HG03139 (cell line): Measurements from ENCODE around the gene CDK18.

Experiments used
- ATAC-seq: cut with Tn5 transposase; IDR thresholded peaks from one replicate; pipeline ENCODE4 v1.9.1; 2021; ENCODE audit not compliant: unreplicated experiment

The CDK18 gene

DNA sequence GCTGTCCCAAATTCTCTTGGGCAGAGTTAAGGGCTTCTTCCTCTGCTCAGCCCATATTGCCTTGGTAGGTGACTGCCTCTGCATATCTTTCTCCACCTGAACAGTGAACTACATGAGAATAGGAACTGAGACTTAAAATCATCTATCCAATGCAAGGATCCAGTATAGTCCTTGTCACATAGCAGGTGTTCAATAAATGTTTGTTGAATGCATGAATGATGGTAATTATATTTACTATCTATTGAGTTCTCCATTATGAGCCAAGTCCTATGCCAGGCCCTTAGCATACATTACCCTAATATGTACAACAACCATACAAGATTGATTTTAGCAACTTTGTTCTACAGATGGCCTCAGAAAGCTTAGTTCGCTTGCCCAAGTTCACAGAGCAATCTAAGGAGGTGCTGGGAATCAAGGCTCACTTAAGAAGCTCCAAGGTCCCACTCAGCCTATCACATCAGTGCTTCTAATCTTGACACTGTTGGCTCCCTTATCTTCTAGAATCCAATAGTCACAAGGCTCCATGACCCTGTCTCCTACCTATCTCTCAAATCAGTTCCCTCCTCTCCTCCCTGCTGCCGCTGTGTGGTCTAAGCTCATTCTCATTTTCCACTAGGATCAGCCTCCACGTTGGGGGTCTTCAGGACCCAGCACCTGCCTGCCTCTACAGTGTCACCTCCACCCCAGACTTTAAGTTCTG, 2.2 kb upstream of the CDK18 start:
- no peak for ATAC-seq

GRCh38 chr1:205502992-205503391, 1.5 kb upstream of the CDK18 start:
- no peak for ATAC-seq

- ATAC-seq, result no peak
These were observed 734 bp downstream of the CDK18 start for GRCh38 chr1:205505076-205505729.

- no peak for ATAC-seq
These were observed 1.3 kb downstream of the CDK18 start for GRCh38 chr1:205505791-205506190.

GRCh38 chr1:205506409-205507200, 2.1 kb downstream of the CDK18 start:
- no peak for ATAC-seq

- no peak for ATAC-seq
These were observed 3.8 kb downstream of the CDK18 start for GRCh38 chr1:205508227-205508714.

- ATAC-seq, result no peak
These were observed 6.0 kb downstream of the CDK18 start for GRCh38 chr1:205510308-205510950.

DNA sequence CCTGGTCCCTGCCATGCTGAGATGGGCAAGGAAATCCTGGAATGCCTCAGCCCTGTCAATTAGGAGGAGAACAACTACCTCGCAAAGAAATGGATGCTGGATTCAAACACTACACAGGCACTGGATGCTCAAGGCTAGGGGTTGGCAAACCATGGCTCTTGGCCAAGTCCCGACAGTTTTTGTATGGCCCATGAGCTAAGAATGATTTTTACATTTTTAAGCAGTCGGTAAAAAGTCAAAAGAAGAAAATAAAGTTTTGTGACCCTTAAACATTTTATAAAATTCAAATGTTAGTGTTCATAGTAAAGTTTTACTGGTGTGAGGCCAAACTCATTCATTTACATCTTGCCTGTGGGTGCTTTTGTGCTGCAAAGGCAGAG, 6.5 kb downstream of the CDK18 start:
- no peak for ATAC-seq

DNA sequence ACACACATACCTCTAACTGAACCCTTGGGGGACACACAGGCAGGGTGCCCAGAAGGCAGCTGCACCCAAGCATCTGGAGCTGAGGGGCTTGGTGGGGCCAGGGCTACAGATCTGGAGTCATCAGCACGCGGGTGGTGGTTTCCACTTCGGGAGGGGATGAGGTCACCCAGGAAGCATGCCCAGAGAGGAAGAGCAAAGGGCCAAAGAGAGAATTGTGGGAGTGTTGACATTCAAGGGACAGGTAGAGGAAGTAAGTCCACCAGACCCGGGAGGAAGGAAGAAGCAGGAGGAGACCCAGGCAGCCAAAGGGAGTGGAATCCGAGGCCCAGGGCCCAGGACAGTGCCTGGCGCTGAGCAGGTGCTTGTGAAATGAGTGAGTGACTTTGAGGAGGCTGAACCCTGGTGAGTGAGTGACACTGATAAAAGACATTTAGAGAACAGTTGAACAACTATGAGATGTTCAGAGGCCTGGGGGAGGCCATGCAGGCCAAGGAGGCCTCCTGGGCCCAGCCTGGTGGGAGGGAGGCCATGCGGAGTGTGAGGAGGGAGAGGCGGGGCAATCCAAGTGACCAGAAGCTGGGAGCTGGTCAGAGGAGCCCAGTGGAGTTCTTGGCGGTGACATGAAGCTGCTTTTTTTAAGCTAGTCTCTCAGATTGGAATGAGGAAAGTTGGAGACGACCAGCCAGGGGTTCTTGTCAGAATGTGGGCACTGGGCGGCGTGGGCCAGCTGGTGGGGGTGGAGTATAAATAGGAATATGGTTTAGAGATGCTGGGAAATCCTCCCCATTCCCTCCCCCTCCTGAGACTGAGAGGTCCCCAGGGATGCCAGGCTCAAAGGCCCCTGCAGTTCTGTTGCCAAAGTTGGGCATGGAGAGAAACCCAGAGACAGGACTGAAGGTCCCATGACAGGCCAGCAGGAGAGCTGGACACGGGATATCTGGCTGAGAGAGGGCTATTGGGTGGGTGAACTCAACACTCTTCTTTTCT, 7.9 kb downstream of the CDK18 start:
- no peak for ATAC-seq

- no peak for ATAC-seq
These were observed 9.3 kb downstream of the CDK18 start for GRCh38 chr1:205513774-205514173.

DNA sequence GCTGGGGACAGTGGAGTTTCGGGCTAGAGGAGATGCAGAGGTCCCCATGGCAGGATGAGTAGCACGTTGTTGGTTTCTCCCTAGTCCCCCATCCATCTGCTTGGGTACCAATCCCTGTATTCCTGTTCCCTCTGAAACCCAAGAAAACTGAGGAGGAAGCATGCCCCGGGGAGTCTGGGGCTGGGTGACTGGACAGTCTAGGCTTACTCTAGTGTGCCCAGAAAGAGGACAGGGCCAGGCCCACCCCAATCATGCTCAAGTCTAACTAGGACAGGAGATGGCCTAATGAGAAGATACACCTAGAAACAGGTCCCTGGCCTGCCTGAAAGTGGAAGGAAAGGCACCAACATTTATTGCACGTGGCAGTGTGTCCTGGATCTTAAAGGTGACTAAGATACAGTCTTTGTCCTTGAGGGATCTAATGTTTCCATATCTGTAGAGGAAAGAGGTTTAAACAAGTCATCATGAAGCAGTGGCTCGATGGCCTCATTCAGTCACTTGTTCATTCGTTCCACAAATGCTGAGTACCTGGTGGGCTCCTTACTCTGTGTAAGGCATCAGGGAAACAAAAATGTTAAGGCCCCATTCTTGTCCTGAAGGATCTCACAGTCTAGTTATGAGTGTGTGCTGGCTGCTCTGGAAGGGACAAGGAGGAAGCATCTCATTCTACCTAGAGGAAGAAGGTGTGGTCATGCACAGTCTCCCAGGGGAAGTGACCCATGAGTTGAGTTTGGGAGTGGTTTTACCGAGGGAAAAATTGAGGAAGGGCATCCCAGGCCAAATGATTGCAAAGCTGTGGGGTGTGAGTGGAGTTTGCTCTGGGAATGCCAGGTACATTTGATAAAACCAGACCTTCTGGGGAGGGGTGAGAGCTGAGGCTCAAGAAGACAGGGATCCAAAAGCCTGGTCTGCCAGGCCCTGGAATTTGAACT, 10.0 kb downstream of the CDK18 start:
- ATAC-seq, result no peak

GRCh38 chr1:205515781-205516253, 11.3 kb downstream of the CDK18 start:
- no peak for ATAC-seq

GRCh38 chr1:205516362-205516761, 11.9 kb downstream of the CDK18 start:
- ATAC-seq, result no peak

- no peak for ATAC-seq
These were observed 12.8 kb downstream of the CDK18 start for GRCh38 chr1:205517288-205517687.

DNA sequence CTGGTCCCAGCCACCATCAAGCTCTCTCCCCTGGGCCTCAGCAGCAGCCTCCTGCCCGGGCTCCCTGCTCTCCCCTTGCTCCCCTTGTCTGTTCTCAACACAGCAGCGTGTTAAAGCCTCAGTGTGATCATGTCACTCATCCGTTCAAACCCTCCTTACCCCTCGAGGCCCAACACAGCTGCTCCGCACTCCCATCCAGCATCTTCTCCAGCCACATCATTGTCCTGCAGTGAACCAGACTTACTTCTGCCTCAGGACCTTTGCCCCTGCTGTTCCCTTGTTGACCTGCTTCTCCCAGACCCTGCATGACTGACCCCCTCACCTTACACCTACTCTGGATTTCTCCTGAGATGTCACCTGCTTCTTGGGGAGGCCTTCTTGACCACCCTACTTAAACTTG, 13.3 kb downstream of the CDK18 start:
- no peak for ATAC-seq

GRCh38 chr1:205518661-205519540, 14.4 kb downstream of the CDK18 start:
- ATAC-seq, result no peak

GRCh38 chr1:205519541-205520131, 15.2 kb downstream of the CDK18 start:
- ATAC-seq, result no peak

- ATAC-seq, result no peak
These were observed 16.2 kb downstream of the CDK18 start for GRCh38 chr1:205520709-205521108.
